Fibroblast of lung (primary cell): ENCODE data around the gene DOK5. TPM values are rescaled to one million over a fixed set of nuclear protein-coding genes. Genes with fewer than 3 reads are reported as not detected.

ENCODE experiments used
- DNase-seq, 2 donors: peaks; one replicate each; pipeline versions ENCODE4 v3.0.0 to v3.0.0-alpha.2; 2010; ENCODE audit warnings: low read depth in 2 of 2
- H2AFZ ChIP-seq: 2 replicates; pipeline ENCODE4 v1.5.1; 2012; ENCODE audit warnings: low read length, control low read depth, inconsistent platforms
- H3K27ac ChIP-seq: 2 replicates; pipeline ENCODE4 v1.5.1; 2011; ENCODE audit warnings: low read length, control low read depth; ENCODE audit not compliant: insufficient read depth
- H3K27me3 ChIP-seq: 2 replicates; pipeline ENCODE4 v1.5.1; 2011; ENCODE audit warnings: mild to moderate bottlenecking, low read length; ENCODE audit not compliant: control insufficient read depth, insufficient read depth
- H3K36me3 ChIP-seq: 2 replicates; pipeline ENCODE4 v1.5.1; 2011; ENCODE audit warnings: low read length; ENCODE audit not compliant: control insufficient read depth, insufficient read depth
- H3K4me1 ChIP-seq: 2 replicates; pipeline ENCODE4 v1.5.1; 2011; ENCODE audit warnings: low read length; ENCODE audit not compliant: control insufficient read depth, insufficient read depth; ENCODE audit errors: extremely low read depth
- H3K4me2 ChIP-seq: 2 replicates; pipeline ENCODE4 v1.5.1; 2011; ENCODE audit warnings: low read length, control low read depth; ENCODE audit not compliant: insufficient read depth; ENCODE audit errors: extremely low read depth
- H3K4me3 ChIP-seq, 4 experiments: fragments of 200-600 bp in 1 of 4; sonication (generic) in 1 of 4; replicated peaks in 1 of 4; 2 replicates each; pipeline ENCODE4 v1.5.1; 2011 to 2016; ENCODE audit warnings: low read length in 4 of 4, low read depth in 3 of 4, mild to moderate bottlenecking in 3 of 4, control low read depth in 2 of 4, inconsistent platforms in 1 of 4, mixed read lengths in 1 of 4; ENCODE audit not compliant: insufficient read depth in 1 of 4; ENCODE audit errors: control extremely low read depth in 1 of 4
- H3K79me2 ChIP-seq: 2 replicates; pipeline ENCODE4 v1.5.1; 2012; ENCODE audit warnings: mild to moderate bottlenecking, low read length, inconsistent platforms; ENCODE audit not compliant: control insufficient read depth, insufficient read depth
- H3K9ac ChIP-seq: 2 replicates; pipeline ENCODE4 v1.5.1; 2011; ENCODE audit warnings: mild to moderate bottlenecking, low read length, control low read depth; ENCODE audit not compliant: insufficient read depth
- H3K9me3 ChIP-seq: 2 replicates; pipeline ENCODE4 v1.5.1; 2012; ENCODE audit warnings: low read depth, low read length; ENCODE audit not compliant: control insufficient read depth, insufficient read depth
- H4K20me1 ChIP-seq: 2 replicates; pipeline ENCODE4 v1.5.1; 2011; ENCODE audit warnings: low read length; ENCODE audit not compliant: control insufficient read depth, insufficient read depth; ENCODE audit errors: extremely low read depth
- CTCF ChIP-seq, 2 donors: IDR thresholded peaks in 1 of 2; conservative IDR thresholded peaks in 1 of 2; 1 replicate in 1 of 2; 2 replicates in 1 of 2; pipeline ENCODE4 v1.5.1; 2011 to 2012; ENCODE audit warnings: low read length in 2 of 2, control low read depth in 1 of 2, inconsistent platforms in 1 of 2, low read depth in 1 of 2, mild to moderate bottlenecking in 1 of 2
- EZH2 ChIP-seq: IDR thresholded peaks from 2 replicates; pipeline ENCODE4 v1.5.1; 2012; ENCODE audit warnings: low read length, control low read depth, mild to moderate bottlenecking; ENCODE audit errors: missing control alignments
- polyA plus RNA-seq, 2 donors: library from polyadenylated mRNA; depleted of rRNA in 1 of 2; stranded (reverse) in 1 of 2; unstranded in 1 of 2; fragments of >200 nt; gene quantifications; 2 replicates each; pipeline ENCODE4 v1.2.1, GENCODE V29; 2011 to 2012; ENCODE audit warnings: missing spikeins in 1 of 2
- total RNA-seq: library from RNA; depleted of rRNA; stranded (reverse); fragments of >200 nt; gene quantifications from 2 replicates; pipeline ENCODE4 v1.2.1, GENCODE V29; 2014

Gene DOK5
- total and polyA plus RNA-seq, 2 donors (not counting 1 experiment from before 2014, with no cell fraction given), result 13.5 to 19.2 TPM

GRCh38 chr20:54451171-54451570 lies 24.2 kb upstream of the DOK5 start:
- Histone ChIP-seq H3K27ac (no peak overlapping the region), H3K4me3 (no peak overlapping the region), H3K4me1 (no peaks in the 10 kb centered on the region), H3K36me3 (no peaks in the 10 kb centered on the region), H3K79me2 (no peaks in the 10 kb centered on the region), H3K9me3 (no peaks in the 10 kb centered on the region), H3K27me3 (no peaks in the 10 kb centered on the region), H4K20me1 (no peaks in the 10 kb centered on the region), H2AFZ (no peak overlapping the region), H3K4me2 (no peak overlapping the region), H3K9ac (no peak overlapping the region)
- DNase-seq, result no peak
- TF ChIP-seq CTCF (conservative IDR thresholded peaks at IDR 0.05 in 1 of 2, IDR thresholded peaks at IDR 0.05 in 1 of 2; ENCODE audit: low read depth in 1 of 2, low read length in 2 of 2) (no peak), EZH2 (no peak)

- no peak overlapping the region for H2AFZ ChIP-seq
- H3K79me2 ChIP-seq, result no peaks in the 10 kb centered on the region
- no peak for DNase-seq
- no peaks in the 10 kb centered on the region for H3K4me1 ChIP-seq
- no peak overlapping the region for H3K4me2 ChIP-seq
- TF ChIP-seq EZH2, result no peak
- no peak for TF ChIP-seq CTCF (conservative IDR thresholded peaks at IDR 0.05 in 1 of 2, IDR thresholded peaks at IDR 0.05 in 1 of 2; ENCODE audit: low read depth in 1 of 2, low read length in 2 of 2)
- no peaks in the 10 kb centered on the region for H4K20me1 ChIP-seq
- H3K27ac ChIP-seq, result no peak overlapping the region
- no peaks in the 10 kb centered on the region for H3K9me3 ChIP-seq
- H3K27me3 ChIP-seq, result no peaks in the 10 kb centered on the region
- no peak overlapping the region for H3K9ac ChIP-seq
- no peak overlapping the region for H3K4me3 ChIP-seq
- H3K36me3 ChIP-seq, result no peaks in the 10 kb centered on the region
Measured at GRCh38 chr20:54452277-54452676, 23.1 kb upstream of the DOK5 start.

GRCh38 chr20:54454982-54455381 lies 20.4 kb upstream of the DOK5 start:
- Histone ChIP-seq H4K20me1 (no peaks in the 10 kb centered on the region), H3K27me3 (no peaks in the 10 kb centered on the region), H2AFZ (no peak overlapping the region), H3K79me2 (no peaks in the 10 kb centered on the region), H3K4me3 (no peak overlapping the region), H3K9ac (no peak overlapping the region), H3K9me3 (no peaks in the 10 kb centered on the region), H3K27ac (no peak overlapping the region), H3K4me2 (no peak overlapping the region), H3K36me3 (no peaks in the 10 kb centered on the region), H3K4me1 (no peaks in the 10 kb centered on the region)
- no peak for DNase-seq
- no peak for TF ChIP-seq EZH2
